GM23338 (cell line): ENCODE data around the gene TTC28. TPM values are rescaled to one million over a fixed set of nuclear protein-coding genes. Genes with fewer than 3 reads are reported as not detected.

Experiments used
- ATAC-seq: fragments of 200-7000 bp; cut with Tn5 transposase; 3 replicates; pipeline ENCODE4 v1.9.1; 2020
- DNase-seq: peaks from one replicate; pipeline ENCODE4 v3.0.0-alpha.2; 2015; ENCODE audit warnings: low spot score
- H2AFZ ChIP-seq: fragments of 200-600 bp; sonication (generic); 2 replicates; pipeline ENCODE4 v1.8.0; 2016; ENCODE audit warnings: antibody characterized with exemption, mild to moderate bottlenecking, moderate library complexity
- H3F3A ChIP-seq: fragments of 200-600 bp; sonication (generic); replicated peaks from 2 replicates; pipeline ENCODE4 v1.8.0; 2017; ENCODE audit warnings: antibody characterized with exemption, mixed run types, low read depth
- H3K27ac ChIP-seq: fragments of 200-600 bp; sonication (generic); 2 replicates; pipeline ENCODE4 v1.6.1; 2016; ENCODE audit warnings: low read depth
- H3K27me3 ChIP-seq: fragments of 200-600 bp; sonication (generic); 2 replicates; pipeline ENCODE4 v1.8.0; 2016; ENCODE audit warnings: mild to moderate bottlenecking, mixed run types, moderate library complexity; ENCODE audit not compliant: insufficient read depth
- H3K36me3 ChIP-seq: fragments of 200-600 bp; sonication (generic); 2 replicates; pipeline ENCODE4 v1.8.0; 2016; ENCODE audit warnings: mild to moderate bottlenecking; ENCODE audit not compliant: insufficient read depth
- H3K4me1 ChIP-seq: fragments of 200-600 bp; sonication (generic); 2 replicates; pipeline ENCODE4 v1.8.0; 2016; ENCODE audit warnings: mild to moderate bottlenecking, moderate library complexity; ENCODE audit not compliant: insufficient read depth
- H3K4me2 ChIP-seq: fragments of 200-600 bp; sonication (generic); 2 replicates; pipeline ENCODE4 v1.7.1; 2017; ENCODE audit warnings: mixed run types
- H3K4me3 ChIP-seq: fragments of 200-600 bp; sonication (generic); 2 replicates; pipeline ENCODE4 v1.6.1; 2016; ENCODE audit warnings: mixed run types
- H3K79me2 ChIP-seq: fragments of 200-600 bp; sonication (generic); replicated peaks from 2 replicates; pipeline ENCODE4 v1.8.0; 2017; ENCODE audit warnings: mild to moderate bottlenecking; ENCODE audit not compliant: insufficient read depth
- H3K9me2 ChIP-seq: fragments of 200-600 bp; sonication (generic); 2 replicates; pipeline ENCODE4 v1.8.0; 2017; ENCODE audit not compliant: insufficient read depth
- H4K20me1 ChIP-seq: fragments of 200-600 bp; sonication (generic); replicated peaks from 2 replicates; pipeline ENCODE4 v1.8.0; 2017; ENCODE audit warnings: mild to moderate bottlenecking; ENCODE audit not compliant: insufficient read depth
- H3K27ac Mint-ChIP-seq: 2 replicates; pipeline ENCODE4 v1.8.0; 2020; ENCODE audit warnings: inconsistent platforms, mild to moderate bottlenecking, moderate library complexity, mixed read lengths
- H3K27me3 Mint-ChIP-seq: 3 replicates; pipeline ENCODE4 v1.8.0; 2022; ENCODE audit warnings: low read depth, mild to moderate bottlenecking, moderate library complexity, mixed read lengths, inconsistent platforms; ENCODE audit not compliant: insufficient read depth, poor library complexity
- H3K36me3 Mint-ChIP-seq: 3 replicates; pipeline ENCODE4 v1.8.0; 2021; ENCODE audit warnings: low read depth, mild to moderate bottlenecking, inconsistent platforms, moderate library complexity, mixed read lengths
- H3K4me1 Mint-ChIP-seq: 3 replicates; pipeline ENCODE4 v1.8.0; 2020; ENCODE audit warnings: mild to moderate bottlenecking, inconsistent platforms, mixed read lengths
- H3K4me3 Mint-ChIP-seq: 3 replicates; pipeline ENCODE4 v1.8.0; 2021; ENCODE audit warnings: moderate library complexity, mild to moderate bottlenecking, inconsistent platforms, mixed read lengths
- H3K9me3 Mint-ChIP-seq: 3 replicates; pipeline ENCODE4 v1.8.0; 2020; ENCODE audit warnings: moderate library complexity, mild to moderate bottlenecking, inconsistent platforms, mixed read lengths
- CTCF ChIP-seq, 2 experiments: fragments of 200-600 bp in 1 of 2; sonication (generic) in 1 of 2; conservative IDR thresholded peaks; 2 replicates each; pipeline versions ENCODE4 v1.5.1 to v1.6.1; 2016 to 2017; ENCODE audit warnings: antibody characterized with exemption in 2 of 2, low read depth in 2 of 2, mild to moderate bottlenecking in 2 of 2, moderate library complexity in 1 of 2
- ETS1 ChIP-seq: IDR thresholded peaks from 2 replicates; pipeline ENCODE4 v1.6.1; 2016; ENCODE audit warnings: antibody characterized with exemption
- NANOG ChIP-seq: IDR thresholded peaks from 2 replicates; pipeline ENCODE4 v1.6.1; 2016; ENCODE audit warnings: antibody characterized with exemption, borderline replicate concordance
- POLR2AphosphoS5 ChIP-seq: IDR thresholded peaks from 2 replicates; pipeline ENCODE4 v1.6.1; 2016; ENCODE audit warnings: antibody characterized with exemption, low read depth
- REST ChIP-seq: IDR thresholded peaks from one replicate; pipeline ENCODE4 v1.6.1; 2018; ENCODE audit warnings: antibody characterized with exemption; ENCODE audit not compliant: unreplicated experiment
- ZNF331 ChIP-seq: fragments of 250-450 bp; sonication (Bioruptor Pico); IDR thresholded peaks from 2 replicates; pipeline ENCODE4 v1.5.0; 2020; ENCODE audit warnings: low read depth, mild to moderate bottlenecking, moderate library complexity
- ZNF462 ChIP-seq: fragments of 250-450 bp; sonication (Bioruptor Pico); IDR thresholded peaks from 2 replicates; pipeline ENCODE4 v1.5.0; 2020; ENCODE audit warnings: mild to moderate bottlenecking, moderate library complexity
- polyA plus RNA-seq: library from polyadenylated mRNA; unstranded; fragments of >200 nt; fragmentation: Nextera tagmentation; extraction: Ambion mirVana; gene quantifications from 2 replicates; pipeline ENCODE4 v1.2.1, GENCODE V29; 2016
- total RNA-seq: library from RNA; depleted of rRNA; stranded (reverse); fragments of >200 nt; shearing (Covaris generic); gene quantifications from 2 replicates; pipeline ENCODE4 v1.2.3, GENCODE V29; 2014

The TTC28 gene
- total and polyA plus RNA-seq, 2 experiments from 2014 or later, result 4.5 to 16.1 TPM

- no peaks in the 10 kb centered on the region for H3K79me2 ChIP-seq
- DNase-seq (no peak), ATAC-seq (no peak)
- no peaks in the 10 kb centered on the region for H3K4me1 ChIP-seq
- Mint-ChIP-seq H3K36me3 (no peaks in the 10 kb centered on the region; the same call in 2 of the 3 replicates), H3K27me3 (peaks cover 2% of the 10 kb centered on the region), H3K9me3 (no peaks in the 10 kb centered on the region), H3K27ac (no peak overlapping the region), H3K4me1 (no peaks in the 10 kb centered on the region), H3K4me3 (no peak overlapping the region)
- H3F3A ChIP-seq, result no peaks in the 10 kb centered on the region
- no peaks in the 10 kb centered on the region for H3K27me3 ChIP-seq
- 0 out of 2 replicates have a peak, but pooled peaks cover 4% of the 10 kb centered on the region for H4K20me1 ChIP-seq
- H3K36me3 ChIP-seq, result no peaks in the 10 kb centered on the region; the same call in 1 of the 2 replicates
- H3K4me3 ChIP-seq, result no peak overlapping the region
- no peak overlapping the region for H3K27ac ChIP-seq
- no peak overlapping the region for H3K4me2 ChIP-seq
- H3K9me2 ChIP-seq, result no peaks in the 10 kb centered on the region
- no peak for TF ChIP-seq NANOG
- no peak for TF ChIP-seq ETS1
- no peak for TF ChIP-seq CTCF (conservative IDR thresholded peaks at IDR 0.05; ENCODE audit: low read depth in 2 of 2)
- TF ChIP-seq ZNF462 (CRISPR knock-in tag), result no peak
- no peak for TF ChIP-seq REST
- no peak for TF ChIP-seq POLR2AphosphoS5
- TF ChIP-seq ZNF331, result no peak
- H2AFZ ChIP-seq, result no peak overlapping the region
Observed at GRCh38 chr22:28002863-28003565, 676.6 kb downstream of the TTC28 start.
